HL-60 (cell line): Measurements from ENCODE around the gene RNF225.

Experiments used
- CTCF ChIP-seq: IDR thresholded peaks from one replicate; pipeline ENCODE4 v1.5.1; 2011; ENCODE audit warnings: low read length, control low read depth, inconsistent platforms; ENCODE audit not compliant: insufficient read depth
- POLR2AphosphoS5 ChIP-seq: IDR thresholded peaks from 2 replicates; pipeline ENCODE4 v1.6.1; 2012; ENCODE audit warnings: low read depth
- REST ChIP-seq: IDR thresholded peaks from 2 replicates; pipeline ENCODE4 v1.6.1; 2012; ENCODE audit warnings: low read depth; ENCODE audit not compliant: insufficient replicate concordance

GRCh38 chr19:58351990-58352755 is 43.3 kb upstream of the RNF225 start:
- no peak for TF ChIP-seq CTCF
- no peak for TF ChIP-seq REST
- no peak for TF ChIP-seq POLR2AphosphoS5
